Measurements from ENCODE around the gene TMEM97.

- no peak for TF ChIP-seq CTCF (IDR thresholded peaks at IDR 0.05; ENCODE audit: poor library complexity)
- no peak for TF ChIP-seq EZH2 (IDR thresholded peaks at IDR 0.05; ENCODE audit: borderline replicate concordance)
Observed at GRCh38 chr17:28285965-28286364, 33.0 kb upstream of the TMEM97 start.

All from hepatocyte (in vitro differentiated cells).